Dedifferentiated amniotic fluid mesenchymal stem cell (primary cell): Measurements from ENCODE around the gene PKDCC.
"Not testable (repeated sequence)": the region's sequence is repeated elsewhere in the genome, so short reads cannot be mapped to it uniquely, and the experiment has no call there.

ENCODE experiments used
- DNase-seq: peaks from one replicate; pipeline ENCODE4 v3.0.0-alpha.2; 2016; ENCODE audit errors: extremely low spot score

PKDCC gene

GRCh38 chr2:42030829-42031228, 17.0 kb upstream of the PKDCC start:
- no peak for DNase-seq

DNA sequence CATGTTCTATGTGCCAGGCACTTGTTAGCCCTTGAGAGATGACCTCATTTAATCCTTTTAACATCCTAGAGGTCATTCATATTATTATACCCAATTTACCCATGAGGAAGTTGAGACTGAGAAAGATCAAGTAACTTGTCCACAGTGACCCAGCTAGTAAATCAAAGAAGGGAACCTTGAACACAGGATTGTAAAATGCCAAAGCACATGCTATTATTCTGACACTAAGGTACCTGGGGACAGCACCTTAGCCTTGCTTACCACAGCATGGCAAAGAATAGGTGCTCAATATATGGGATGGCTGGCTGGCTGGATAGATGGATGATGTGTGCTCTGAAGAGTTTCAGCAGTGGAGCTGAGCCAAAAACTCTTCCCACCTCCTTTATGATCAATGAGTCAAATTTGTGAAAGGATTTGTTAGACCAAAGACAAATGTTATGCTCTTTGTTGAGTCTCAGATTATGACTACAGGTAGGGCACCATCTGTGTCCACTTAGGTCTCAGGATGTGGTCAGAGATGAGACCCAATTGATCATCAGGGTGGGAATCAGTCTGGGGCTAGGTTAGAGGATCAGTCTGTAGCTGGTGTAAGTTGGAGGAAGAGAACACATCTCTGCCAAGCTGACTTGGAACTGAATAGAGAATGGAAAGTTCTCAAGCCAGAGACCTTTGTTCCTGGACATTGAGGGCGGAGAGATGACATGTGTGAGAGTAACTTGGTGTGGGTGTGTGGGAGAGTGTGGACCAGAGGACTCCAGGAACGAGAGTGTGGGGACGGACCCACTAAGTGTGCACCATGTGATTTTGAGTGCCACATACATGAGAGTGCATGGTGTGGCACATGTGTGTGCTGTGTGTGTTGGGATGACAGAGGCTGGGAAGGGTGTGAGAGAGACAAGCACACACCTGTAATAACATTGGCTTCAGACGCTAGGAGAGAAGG, 16.3 kb upstream of the PKDCC start:
- no peak for DNase-seq

- DNase-seq, result no peak
Measured at GRCh38 chr2:42032224-42032620, 15.6 kb upstream of the PKDCC start.

GRCh38 chr2:42032745-42033144, 15.1 kb upstream of the PKDCC start:
- DNase-seq, result no peak

DNA sequence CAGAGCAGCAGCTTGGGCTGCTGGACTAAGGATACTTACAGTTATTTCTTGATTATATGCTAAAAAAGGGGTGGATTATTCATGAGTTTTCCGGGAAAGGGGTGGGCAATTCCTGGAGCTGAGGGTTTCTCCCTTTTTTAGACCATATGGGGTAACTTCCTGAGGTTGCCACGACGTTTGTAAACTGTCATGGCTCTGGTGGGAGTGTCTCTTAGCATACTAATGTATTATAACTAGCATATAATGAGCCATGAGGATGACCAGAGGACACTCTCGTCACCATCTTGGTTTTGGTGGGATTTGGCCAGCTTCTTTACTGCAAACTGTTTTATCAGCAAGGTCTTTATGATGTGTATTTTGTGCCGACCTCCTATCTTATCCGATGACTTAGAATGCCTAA, 13.7 kb upstream of the PKDCC start:
- not testable (repeated sequence) for DNase-seq

DNA sequence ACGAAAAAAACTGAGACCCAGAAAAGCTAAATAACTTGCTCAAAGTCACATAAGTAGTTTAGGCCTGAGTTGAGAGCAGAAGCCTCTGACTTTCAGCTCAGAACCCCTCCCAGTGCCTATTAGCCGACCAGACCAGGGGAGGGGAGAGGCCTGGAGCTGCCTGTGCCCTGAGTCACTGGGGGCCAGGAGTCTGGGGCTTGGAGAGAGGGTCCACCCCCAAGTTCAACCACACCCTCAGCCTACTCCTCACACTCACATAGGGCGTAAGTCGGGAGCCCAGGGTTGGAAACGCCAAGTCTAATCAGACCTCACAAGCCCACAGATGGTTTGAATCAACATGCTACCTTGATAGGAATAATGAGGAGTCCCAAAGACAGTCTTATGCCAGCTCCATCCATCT, 12.6 kb upstream of the PKDCC start:
- DNase-seq, result no peak

GRCh38 chr2:42036413-42036812, 11.4 kb upstream of the PKDCC start:
- no peak for DNase-seq

DNA sequence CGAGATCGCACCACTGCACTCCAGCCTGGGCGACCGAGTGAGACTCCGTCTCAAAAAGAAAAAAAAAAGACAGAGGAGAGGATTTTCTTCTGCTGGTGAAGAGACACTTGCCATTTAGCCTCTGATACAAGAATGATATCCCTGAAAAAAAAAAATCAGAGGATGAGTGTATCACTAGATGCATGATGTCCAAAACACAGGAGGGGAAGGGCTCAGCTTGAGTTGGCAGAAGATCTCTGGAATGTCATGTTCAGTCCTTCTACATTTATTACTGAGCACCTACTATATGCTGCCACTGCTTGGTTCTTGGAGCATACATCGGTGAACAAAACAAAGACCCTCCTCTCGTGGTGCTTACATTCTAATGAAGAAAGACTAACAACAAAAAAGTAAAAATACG, 10.9 kb upstream of the PKDCC start:
- no peak for DNase-seq

GRCh38 chr2:42040643-42041278, 7.1 kb upstream of the PKDCC start:
- no peak for DNase-seq

DNA sequence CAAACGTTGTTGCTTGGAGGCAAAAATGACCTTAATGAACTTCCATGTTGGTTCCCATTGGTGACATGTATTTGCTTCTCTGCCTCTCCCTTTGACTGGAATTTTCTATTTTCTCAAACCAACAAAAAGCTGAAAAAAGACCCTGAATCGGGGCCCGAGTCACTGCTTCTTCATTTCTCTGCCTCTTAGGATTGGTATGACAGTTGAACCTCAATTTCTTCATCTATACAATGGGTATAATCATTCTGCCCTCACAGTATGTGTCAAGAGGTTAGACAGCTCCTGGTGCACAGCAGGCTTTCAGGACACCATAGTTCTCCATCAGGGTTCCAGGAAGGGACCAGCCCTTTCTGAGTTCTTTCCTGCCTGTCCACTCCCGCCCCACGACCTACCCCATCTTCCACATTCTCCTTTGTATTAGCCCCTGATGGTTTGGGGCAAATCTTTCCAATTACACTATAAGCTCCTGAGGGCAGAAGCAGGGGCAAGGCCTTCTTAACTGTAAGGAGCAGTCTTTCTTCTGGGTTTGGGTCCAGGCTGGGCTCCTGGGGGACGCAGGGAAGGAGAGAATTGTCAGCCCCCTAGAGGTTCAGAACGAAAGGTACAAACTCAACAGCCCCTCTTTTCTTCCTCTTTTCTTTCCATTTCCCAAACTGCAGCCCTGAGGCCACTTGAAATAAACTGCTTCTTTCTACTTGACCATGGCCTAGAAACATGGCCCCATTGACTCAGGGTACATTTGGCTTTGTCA, 6.3 kb upstream of the PKDCC start:
- no peak for DNase-seq

- DNase-seq, result no peak
Measured at GRCh38 chr2:42042631-42043355, 5.0 kb upstream of the PKDCC start.

GRCh38 chr2:42043789-42044394, 3.9 kb upstream of the PKDCC start:
- DNase-seq, result no peak

DNA sequence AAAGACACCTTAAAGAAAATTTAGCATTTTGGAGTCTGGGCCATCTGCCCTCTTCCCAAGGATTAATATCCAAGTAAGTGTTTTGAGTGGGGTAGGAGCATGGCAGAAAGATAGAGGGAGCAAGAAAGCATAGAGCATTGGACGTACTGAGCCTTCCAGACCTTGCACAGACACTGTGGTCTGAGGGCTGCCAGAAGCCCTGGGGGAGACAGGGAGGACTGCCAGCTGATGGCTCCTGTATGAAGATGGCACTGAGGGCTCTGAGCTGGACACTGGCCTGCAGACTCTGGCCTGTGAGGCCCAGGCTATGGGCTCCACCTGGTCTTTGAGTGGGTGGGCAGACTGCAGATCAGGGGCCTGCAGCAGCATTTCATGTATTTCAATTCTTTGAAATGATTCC, 2.9 kb upstream of the PKDCC start:
- no peak for DNase-seq

- no peak for DNase-seq
Measured at GRCh38 chr2:42045352-42045751, 2.5 kb upstream of the PKDCC start.

DNA sequence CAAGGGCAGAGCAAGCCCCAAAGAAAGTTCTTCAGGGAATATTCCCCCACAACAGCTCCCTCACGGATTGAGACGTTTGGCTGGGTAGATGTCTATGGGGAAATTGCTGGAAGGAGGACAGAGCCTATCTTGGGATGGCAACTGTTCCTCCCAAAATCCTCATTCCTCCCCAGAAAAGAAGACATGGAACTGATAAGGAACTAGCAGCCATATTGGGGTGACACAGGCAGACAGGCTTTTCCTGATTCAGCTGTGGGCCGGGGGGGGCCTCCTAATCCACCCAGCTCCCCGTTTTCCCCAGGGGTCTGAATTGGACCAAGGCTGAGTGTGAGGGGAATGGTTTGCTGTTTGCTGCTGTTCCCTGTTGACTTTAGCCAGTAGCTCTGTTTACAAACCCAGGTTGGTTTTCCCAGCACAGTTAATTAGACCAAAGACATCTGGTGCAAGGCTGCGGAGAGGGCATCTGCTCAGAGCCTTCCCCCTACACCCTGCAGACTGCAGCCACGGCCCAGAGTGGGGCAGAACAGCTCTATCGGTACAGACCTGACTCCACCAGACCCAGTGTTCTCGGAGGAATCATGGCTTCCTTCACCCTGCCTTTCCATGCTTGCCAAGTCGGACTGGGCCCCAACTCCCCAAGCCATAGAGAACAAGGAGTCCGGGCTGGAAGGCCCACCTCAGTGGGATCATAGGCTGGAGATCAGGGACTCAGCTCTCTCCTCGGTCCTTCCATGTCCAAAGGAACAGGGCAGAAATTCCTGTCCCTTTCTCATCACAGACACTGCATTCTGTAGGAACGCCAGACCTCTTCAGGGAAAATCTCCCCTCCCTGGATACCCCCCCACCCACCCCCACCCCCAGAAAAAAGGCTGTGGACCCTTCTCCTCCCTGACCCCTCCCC, 1.7 kb upstream of the PKDCC start:
- DNase-seq, result no peak

DNA sequence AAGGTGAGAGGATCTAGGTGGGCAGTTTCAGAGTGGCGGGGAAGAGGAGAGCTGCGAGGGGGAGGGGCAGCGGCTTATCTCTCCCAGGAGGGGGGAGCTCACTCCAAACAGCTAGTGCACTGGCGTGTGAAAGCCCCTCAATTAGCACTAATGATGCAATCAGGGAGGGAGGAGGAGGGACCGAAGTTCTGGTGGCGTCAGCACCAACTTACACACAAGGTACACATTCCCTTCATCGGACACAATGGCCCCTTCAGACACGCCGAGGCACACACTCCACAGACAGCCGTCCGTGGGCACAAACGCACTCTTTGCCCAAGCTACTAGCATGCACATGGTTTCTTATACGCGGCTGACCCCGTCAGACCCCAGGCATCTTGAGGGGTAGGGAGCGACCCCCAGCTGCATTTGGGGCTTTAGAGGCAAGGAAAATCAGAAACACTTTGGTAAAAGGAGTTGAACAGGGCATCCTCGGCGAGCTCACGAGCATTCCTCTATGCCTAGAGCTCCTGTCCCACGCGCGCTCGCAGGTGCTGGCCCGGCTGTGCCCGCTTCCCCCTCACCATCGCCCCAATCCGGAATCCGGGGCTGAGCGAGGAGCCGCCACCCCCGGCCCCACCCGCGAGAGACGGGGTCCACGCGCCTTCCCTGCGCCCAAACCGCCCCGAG, 868 bp upstream of the PKDCC start:
- no peak for DNase-seq

GRCh38 chr2:42048299-42049220, 739 bp downstream of the PKDCC start:
- DNase-seq, result no peak

- no peak for DNase-seq
Measured at GRCh38 chr2:42049221-42050009, 1.6 kb downstream of the PKDCC start.
